ENCODE data around the gene EFR3B.

GRCh38 chr2:25129901-25130520, 88.1 kb downstream of the EFR3B start:
- TF ChIP-seq POLR2A (IDR thresholded peaks at IDR 0.05; ENCODE audit: low read length) (no peak), GATA1 (IDR thresholded peaks at IDR 0.05; ENCODE audit: low read depth, low read length) (no peak)

Data from erythroblast (primary cell).